Umbilical cord (tissue), 2 donors: ENCODE data around the gene COPE. TPM values are rescaled to one million over a fixed set of nuclear protein-coding genes. Genes with fewer than 3 reads are reported as not detected.
"Not testable (repeated sequence)": the region's sequence is repeated elsewhere in the genome, so short reads cannot be mapped to it uniquely, and the experiment has no call there.

Source experiments
- DNase-seq: peaks from one replicate; pipeline ENCODE4 v3.0.0-alpha.2; 2015; ENCODE audit warnings: low spot score
- total RNA-seq: library from RNA; depleted of rRNA; stranded (reverse); fragments of >200 nt; gene quantifications from one replicate; pipeline ENCODE4 v1.2.3, GENCODE V29; 2014; ENCODE audit warnings: low replicate concordance; ENCODE audit not compliant: insufficient read depth

Gene COPE
- total RNA-seq, 1 donor from 2014 or later, result 77.0 TPM

- DNase-seq, result no peak
Measured at GRCh38 chr19:18908917-18909619, 10.1 kb downstream of the COPE start.

- DNase-seq, result no peak
Measured at GRCh38 chr19:18906605-18907519, 12.3 kb downstream of the COPE start.

- DNase-seq, result no peak
Measured at GRCh38 chr19:18905513-18906236, 13.5 kb downstream of the COPE start.

GRCh38 chr19:18905058-18905456 is 14.1 kb downstream of the COPE start:
- DNase-seq, result no peak

GRCh38 chr19:18904334-18905057 is 14.7 kb downstream of the COPE start:
- DNase-seq, result no peak

GRCh38 chr19:18903156-18904037 is 15.8 kb downstream of the COPE start:
- no peak for DNase-seq

GRCh38 chr19:18902519-18902918 is 16.7 kb downstream of the COPE start:
- DNase-seq, result not testable (repeated sequence)

GRCh38 chr19:18901491-18901890 is 17.7 kb downstream of the COPE start:
- DNase-seq, result no peak

GRCh38 chr19:18900700-18901481 is 18.3 kb downstream of the COPE start:
- DNase-seq, result no peak

GRCh38 chr19:18899624-18900560 is 19.3 kb downstream of the COPE start:
- DNase-seq, result no peak

GRCh38 chr19:18898607-18899408 is 20.4 kb downstream of the COPE start:
- DNase-seq, result no peak

GRCh38 chr19:18898081-18898606 is 21.0 kb downstream of the COPE start:
- DNase-seq, result no peak

- DNase-seq, result no peak
Measured at GRCh38 chr19:18897094-18898029, 21.8 kb downstream of the COPE start.

- DNase-seq, result no peak
Measured at GRCh38 chr19:18896421-18896841, 22.8 kb downstream of the COPE start.

GRCh38 chr19:18895824-18896341 is 23.3 kb downstream of the COPE start, which contains the start of gene CERS1:
Gene CERS1, minus strand, starts transcription at chr19:18896158. Its CDS starts 86 bp downstream, at chr19:18896072.
- DNase-seq, result no peak
